HG02642 (cell line): ENCODE data around the gene RUVBL2.
"Not testable (repeated sequence)": the region's sequence is repeated elsewhere in the genome, so short reads cannot be mapped to it uniquely, and the experiment has no call there.

ENCODE experiments used
- ATAC-seq: cut with Tn5 transposase; IDR thresholded peaks from one replicate; pipeline ENCODE4 v1.9.1; 2021; ENCODE audit warnings: mild to moderate bottlenecking; ENCODE audit not compliant: unreplicated experiment, poor library complexity

The RUVBL2 gene

DNA sequence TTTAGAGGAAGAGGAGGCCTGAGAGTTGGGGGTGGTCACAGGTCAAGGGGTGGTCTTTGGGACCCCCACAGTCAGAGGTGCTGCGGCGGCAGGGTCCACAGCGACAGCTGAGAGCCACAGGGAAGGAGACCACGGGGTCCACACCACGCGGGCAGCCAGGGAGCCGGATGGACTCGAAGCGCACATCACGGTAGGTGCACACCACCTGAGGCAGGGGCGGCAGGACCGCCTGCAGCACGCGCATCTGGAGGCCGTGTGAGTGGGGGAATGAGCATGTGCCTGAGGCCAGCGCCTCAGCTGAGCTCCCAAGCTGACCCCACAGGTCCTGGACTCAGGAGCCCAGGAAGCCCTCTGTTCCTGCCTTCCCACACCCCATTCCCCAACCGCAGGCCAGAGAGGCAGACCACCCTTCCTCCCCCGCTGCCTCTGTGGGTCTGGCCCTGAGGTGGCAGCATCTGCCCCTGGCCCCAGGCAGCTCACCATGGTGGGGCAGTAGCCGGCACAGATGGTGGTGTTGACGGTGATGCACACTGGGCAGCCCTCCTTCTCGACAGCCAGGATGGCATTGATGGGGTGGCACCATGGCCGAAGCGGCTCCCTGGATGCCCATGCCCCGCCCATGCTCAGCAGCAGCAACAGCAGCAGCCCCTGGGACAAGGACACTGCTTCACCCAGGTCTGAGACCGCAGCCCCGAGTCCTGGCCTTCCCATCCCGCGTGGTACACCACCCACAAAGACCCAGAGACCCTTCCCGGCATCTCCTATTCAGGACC is 22.6 kb downstream of the RUVBL2 start:
- no peak for ATAC-seq

DNA sequence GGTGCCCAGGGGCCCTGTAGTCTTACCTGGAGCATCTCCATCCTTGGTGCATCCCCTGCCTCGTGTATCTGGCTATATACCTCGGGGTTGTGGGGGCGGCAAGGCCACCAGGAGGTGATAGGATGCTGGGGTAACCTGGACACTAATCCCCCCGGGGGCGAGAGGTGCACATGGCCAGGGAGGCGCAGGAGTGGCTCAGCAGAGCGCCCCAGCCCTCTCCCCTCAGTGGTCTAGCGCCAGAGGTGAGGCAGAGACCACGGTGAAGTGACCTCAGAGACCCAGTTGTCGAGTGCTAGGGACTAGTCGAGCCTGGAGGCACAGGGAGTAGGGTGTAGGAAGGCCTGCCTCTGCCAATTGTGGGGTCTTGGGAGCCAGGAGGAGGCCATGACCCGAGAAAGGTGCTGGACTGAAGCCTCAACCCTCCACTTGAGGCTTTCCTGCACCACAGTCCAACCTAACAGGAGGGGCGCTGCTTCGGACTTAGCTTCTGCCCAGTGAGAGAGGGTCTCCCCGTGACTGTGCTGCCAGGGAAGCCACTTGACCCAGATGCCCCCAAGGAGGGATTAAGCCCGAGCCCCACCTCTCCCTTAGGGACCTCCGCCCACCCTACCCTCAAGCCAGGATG is 23.5 kb downstream of the RUVBL2 start, which contains the start of gene LHB:
Gene LHB (minus strand): TSS at position 51 of the 625 bp plus-strand sequence. CDS start 10 bp downstream, at position 41.
- ATAC-seq = no peak

DNA sequence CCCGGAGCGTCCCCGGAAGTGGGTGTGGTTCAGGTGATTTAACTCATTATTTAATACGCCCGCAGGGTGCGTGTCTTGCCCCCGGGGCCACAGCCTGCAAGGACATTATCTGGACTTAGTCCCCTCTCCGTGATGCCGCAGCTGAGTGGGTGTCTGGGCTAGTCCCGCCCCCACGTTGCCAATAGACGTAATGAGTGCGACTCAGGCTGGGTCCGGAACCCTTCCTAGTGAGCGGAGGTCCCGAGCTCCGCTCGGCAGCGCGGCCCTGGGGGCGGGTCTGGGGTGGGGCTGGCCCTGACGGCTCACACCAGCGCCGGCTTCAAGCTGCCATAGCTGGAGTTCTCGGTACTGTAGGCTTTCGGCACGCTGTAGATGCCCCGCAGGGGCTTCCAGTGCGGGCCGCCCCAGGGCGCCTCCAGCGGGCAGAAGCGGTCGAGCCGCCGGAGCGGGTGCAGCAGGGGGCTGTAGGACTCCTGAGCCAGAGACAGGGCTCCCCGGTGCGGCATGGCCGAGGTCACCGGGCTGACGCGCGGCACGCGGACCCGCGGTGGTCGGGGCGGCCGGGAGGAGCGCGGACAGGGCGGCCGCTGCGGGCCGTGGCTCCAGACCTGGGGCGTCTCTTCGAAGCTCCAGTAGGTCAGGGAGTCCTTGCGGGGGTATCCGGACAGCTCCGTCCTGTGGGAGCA is 24.1 kb downstream of the RUVBL2 start:
- no peak for ATAC-seq

DNA sequence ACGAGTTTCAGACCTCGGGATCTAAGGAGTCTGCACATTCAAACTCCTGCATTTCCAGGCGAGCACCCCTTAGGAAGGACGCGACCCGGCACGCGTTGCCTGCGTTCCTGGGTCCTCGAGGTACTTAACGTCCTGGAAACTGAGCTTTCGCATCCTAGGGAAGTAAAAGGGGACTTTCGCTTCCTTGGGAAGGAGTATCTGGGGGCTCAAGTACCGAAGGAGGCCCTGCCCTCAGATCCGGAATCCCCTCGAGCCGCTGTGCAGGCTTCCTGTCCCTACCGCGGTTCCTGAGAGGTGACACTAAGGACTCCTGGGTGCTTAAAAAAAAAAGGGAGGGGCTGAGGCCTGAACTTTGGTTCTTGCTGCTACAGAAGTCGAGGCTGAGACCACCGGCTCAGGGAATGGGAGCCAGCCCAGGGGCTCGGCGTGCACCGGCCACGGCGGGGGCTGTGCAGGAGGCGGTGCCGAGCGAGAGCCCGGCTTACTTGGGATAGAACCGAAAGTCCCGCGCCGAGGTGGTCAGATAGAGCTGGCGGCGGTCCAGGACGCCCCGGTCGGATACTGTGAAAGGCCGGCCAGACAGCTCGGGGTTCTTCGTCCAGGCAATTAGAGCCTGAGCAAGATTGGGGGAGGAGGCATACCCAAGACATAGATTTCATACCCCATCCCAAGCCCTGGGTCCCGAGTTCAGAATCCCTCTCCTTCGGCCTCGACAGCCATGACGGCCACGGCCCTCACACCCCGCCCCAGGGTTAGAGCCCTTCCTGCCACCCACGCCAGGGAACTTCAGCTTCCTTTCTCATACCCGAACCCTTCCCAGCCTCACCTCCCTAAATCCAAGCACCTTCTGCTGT is 24.9 kb downstream of the RUVBL2 start:
- not testable (repeated sequence) for ATAC-seq

DNA sequence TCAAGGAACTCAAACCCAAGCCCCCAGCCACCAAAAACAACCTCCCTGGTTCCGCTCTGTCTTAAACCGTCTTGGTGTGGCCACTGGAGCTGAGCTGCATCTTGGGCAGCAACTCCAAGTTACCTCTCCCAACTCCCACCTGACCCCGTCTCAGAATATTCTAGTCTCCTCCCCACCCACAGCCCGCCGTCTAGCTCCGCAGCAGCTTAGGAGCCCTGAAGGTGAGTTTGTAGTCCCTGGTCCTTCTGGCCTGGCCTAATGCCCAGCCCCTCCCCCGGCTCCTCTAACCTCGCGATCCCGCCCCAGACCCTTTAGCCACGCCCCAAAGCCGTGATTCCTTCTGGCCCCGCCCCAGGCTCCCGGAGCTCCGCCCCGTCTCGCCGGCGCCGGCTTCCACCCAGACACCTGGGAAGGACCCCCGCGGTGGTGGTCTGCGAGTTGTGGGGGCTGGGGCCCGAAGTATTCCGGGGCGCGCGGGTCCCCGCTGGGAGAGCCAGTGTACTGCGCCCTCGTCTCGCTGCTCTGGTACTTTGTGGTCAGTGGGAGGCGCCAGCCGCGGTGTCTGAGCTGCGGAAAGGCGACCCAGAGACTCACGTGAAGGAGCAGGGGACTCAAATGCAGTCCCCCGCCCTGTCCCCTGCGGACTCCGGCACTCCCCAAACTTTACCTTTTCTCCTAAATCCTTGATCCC is 25.7 kb downstream of the RUVBL2 start:
- no peak for ATAC-seq

DNA sequence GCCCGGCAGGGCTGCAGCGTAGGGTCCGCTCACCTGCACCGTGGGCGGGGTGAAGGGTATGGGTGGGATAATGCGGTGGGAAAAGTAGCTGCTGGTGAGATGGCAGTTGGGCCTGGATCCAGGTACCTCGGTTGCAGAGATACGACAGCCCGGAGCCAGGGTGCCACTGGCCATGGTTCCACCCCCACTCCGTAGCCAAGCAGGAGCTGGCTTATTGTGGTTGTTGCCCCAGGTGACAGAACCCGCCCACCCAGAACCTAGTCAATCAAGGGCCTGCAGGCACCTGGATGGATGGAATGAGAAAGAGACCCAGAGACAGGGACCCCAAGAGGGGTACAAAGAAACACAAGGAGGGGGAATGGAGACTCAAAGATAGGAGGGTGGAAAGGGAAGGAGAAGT is 26.7 kb downstream of the RUVBL2 start:
- no peak for ATAC-seq

DNA sequence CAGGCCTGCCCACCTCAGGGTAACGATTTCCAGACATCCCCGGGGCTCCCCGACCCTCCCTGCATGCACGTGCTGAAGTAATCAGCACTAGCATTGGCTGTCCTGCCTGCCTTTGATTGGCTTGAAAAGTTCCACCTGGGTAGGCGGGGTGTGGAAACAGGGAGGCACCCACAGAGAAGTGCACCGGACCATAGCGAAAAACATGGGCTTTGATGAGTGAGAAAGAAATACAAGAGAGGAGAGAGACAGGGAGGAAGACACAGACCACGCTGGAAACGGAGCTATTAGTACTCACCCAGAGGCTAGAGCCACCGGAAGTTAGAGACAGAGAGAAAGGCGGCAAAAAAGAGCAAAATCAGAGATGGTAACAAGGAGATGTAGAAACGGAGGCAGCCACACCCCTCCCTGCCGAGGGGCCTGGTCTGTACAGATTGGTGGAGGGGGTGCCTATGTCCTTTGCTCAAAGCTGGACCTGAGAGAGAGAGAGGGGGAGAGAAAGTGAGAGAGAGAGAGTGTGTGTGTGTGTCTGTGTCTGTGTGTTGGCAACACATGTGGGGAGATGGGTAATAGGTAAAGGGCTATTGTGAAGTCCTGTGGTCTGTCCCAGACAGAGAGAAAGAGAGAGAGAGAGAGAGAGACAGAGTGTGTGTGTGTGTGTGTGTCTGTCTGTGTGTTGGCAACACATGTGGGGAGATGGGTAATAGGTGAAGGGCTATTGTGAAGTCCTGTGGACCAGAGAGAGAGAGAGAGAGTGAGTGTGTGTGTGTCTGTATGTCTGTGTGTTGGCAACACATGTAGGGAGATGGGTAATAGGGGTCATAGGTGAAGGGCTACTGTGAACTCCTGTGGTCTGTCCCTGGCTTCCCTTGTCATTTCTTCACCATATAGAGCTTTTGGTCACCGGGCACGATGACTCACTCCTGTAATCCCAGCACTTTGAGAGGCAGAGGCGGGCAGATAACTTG is 27.5 kb downstream of the RUVBL2 start:
- ATAC-seq = no peak

DNA sequence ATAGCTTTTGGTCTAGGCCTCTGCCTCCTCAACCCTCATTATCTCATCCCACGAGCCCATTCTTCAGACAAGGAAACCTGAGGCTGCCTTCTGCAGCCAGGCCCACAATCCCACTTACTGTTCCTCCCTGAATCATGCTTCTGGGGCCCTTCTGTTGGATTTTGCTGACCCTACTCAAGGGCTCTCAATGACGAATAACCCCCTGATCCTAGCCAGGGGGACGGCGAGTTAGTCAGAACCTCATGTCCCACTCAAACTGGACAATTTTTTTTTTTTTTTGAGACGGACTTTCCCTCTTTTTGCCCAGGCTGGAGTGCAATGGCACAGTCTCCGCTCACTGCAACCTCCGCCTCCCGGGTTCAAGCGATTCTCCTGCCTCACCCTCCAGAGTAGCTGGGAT is 28.4 kb downstream of the RUVBL2 start:
- no peak for ATAC-seq

DNA sequence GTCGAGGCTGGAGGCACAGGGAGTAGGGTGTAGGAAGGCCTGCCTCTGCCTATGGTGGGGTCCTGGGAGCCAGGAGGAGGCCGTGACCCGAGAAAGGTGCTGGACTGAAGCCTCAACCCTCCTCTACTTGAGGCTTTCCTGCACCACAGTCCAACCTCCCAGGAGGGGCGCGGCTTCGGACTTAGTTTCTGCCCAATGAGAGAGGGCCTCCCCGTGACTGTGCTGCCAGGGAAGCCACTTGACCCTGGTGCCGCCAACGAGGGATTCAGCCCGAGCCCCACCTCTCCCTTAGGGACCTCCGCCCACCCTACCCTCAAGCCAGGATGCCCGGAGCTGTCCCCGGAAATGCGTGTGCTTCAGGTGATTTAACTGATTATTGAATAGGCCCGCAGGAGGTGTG is 30.5 kb downstream of the RUVBL2 start, which contains the start of gene CGB3:
Gene CGB3 (minus strand): TSS at position 101 of the 400 bp plus-strand sequence. CDS start 362 bp downstream, outside the sequence.
- ATAC-seq = not testable (repeated sequence)

DNA sequence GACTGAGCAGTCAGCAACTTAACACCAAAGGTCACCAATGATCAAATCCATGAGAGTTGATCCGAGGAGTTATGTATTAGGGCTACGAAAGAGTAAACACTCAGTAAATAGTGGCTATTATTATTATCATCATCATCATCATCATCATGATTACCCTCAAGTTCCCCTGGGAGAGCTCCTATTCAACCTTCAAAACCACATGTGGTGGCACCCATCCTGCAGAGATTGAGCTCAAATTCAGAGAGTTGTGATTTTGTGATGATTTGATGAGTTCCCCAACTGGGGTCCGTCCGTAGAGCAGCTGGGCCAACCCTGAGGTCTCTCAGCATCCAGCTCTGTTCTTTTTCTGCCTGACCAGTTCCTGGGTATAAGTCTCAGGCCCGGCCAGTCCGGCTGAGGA is 31.4 kb downstream of the RUVBL2 start:
- ATAC-seq = not testable (repeated sequence)

DNA sequence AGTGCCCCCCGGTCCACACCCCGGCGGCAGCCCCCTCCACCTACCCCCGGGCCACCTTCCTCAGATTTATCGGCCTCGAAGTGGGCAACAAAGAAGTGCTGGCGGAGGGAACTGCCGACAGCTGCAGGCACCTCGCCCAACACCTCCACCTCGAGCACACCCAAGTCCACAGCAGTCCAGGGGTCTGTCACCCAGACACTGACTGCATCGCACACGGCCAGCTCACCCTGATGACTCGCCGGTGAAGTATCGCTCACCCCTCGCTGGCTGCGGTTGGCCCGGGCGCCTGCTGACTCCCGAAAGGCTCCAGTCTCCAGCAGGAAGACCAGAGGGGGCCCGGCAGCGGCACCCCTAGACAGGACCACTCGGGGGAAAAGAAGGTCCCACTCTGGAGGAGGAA is 31.9 kb downstream of the RUVBL2 start:
- ATAC-seq = not testable (repeated sequence)

DNA sequence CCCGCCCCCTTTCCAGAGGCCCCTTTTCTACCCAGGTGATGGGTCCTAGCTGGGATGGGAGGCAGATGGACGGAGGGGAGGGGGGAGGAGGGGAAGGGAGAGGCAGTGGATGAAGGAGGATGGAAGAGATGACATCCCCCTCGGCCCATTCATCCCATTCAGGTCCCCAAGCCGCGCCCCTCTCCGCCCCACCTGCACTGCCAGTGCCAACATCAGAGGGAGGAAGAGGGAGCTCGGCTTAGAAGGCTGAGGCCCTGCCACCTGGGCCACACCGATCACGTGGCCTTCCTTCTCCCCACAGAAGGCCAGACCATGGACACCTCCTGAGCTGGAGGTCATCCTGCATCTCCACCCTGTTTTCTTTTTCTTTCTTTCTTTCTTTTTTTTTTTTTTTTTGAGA is 35.0 kb downstream of the RUVBL2 start:
- not testable (repeated sequence) for ATAC-seq

DNA sequence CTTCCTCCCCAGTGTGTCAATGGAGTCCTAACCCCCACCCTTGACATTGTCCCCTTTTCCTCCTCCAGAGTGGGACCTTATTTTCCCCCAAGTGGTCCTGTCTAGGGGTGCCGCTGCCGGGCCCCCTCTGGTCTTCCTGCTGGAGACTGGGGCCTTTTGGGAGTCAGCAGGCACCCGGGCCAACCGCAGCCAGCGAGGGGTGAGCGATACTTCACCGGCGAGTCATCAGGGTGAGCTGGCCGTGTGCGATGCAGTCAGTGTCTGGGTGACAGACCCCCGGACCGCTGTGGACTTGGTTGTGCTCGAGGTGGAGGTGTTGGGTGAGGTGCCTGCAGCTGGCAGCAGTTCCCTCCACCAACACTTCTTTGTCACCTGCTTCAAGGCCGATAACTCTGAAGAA is 36.1 kb downstream of the RUVBL2 start:
- not testable (repeated sequence) for ATAC-seq

DNA sequence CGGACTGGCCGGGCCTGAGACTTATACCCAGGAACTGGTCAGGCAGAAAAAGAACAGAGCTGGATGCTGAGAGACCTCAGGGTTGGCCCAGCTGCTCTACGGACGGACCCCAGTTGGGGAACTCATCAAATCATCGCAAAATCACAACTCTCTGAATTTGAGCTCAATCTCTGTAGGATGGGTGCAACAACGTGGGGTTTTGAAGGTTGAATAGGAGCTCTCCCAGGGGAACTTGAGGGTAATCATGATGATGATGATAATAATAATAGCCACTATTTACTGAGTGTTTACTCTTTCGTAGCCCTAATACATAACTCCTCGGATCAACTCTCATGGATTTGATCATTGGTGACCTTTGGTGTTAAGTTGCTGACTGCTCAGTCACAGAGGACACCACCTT is 36.6 kb downstream of the RUVBL2 start:
- ATAC-seq = not testable (repeated sequence)

DNA sequence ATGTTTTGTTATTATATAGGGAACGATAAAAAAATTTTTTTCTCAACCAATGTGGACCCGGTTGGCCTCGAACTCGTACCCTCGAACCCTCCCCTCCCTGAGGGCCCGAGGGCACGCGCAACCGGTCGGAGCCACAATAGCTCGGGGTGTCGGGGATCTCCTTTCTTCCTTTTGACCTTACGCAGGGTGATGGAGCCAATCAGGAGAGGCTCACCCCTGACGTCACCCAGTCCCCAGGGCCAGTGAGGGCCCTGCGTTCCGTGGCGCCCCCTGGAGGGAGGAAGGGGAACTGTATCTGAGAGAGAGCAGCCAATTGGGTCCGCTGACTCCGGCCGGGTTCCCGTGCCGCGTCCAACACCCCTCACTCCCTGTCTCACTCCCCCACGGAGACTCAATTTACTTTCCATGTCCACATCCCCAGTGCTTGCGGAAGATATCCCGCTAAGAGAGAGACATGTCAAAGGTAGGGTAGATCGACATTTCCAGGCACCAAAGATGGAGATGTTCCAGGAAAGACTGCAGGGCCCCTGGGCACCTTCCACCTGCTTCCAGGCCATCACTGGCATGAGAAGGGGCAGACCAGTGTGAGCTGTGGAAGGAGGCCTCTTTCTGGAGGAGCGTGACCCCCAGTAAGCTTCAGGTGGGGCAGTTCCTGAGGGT is 38.1 kb downstream of the RUVBL2 start, which contains the start of gene CGB2:
Gene CGB2 (plus strand): TSS at position 249 of the 660 bp plus-strand sequence. CDS start 206 bp downstream, at position 455.
- not testable (repeated sequence) for ATAC-seq

DNA sequence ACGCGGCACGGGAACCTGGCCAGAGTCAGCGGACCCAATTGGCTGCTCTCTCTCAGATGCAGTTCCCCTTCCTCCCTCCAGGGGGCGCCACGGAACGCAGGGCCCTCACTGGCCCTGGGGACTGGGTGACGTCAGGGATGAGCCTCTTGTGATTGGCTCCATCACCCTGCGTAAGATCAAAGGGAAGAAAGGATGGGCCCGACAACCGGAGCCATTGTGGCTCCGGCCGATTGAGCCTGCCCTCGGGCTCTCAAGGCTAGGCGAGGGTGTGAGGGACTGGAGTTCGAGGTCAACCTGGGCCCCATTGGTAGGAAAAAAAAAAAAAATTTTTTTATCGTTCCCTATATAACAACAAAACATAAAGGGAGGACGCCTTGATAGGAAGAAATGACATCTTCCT is 43.1 kb downstream of the RUVBL2 start, which contains the start of gene CGB1:
Gene CGB1 (minus strand): TSS at position 81 of the 400 bp plus-strand sequence. CDS start 184 bp downstream, outside the sequence.
- not testable (repeated sequence) for ATAC-seq

DNA sequence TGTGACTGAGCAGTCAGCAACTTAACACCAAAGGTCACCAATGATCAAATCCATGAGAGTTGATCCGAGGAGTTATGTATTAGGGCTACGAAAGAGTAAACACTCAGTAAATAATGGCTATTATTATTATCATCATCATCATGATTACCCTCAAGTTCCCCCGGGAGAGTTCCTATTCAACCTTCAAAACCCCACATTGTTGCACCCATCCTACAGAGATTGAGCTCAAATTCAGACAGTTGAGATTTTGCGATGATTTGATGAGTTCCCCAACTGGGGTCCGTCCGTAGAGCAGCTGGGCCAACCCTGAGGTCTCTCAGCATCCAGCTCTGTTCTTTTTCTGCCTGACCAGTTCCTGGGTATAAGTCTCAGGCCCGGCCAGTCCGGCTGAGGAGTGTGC is 44.4 kb downstream of the RUVBL2 start:
- ATAC-seq = not testable (repeated sequence)
